ENCODE measurements around the gene MINDY3. TPM values are rescaled to one million over a fixed set of nuclear protein-coding genes. Genes with fewer than 3 reads are reported as not detected.
A peak's percentile ranks its signal among the peaks of the same experiment; 100 is the strongest.

Gene MINDY3
- total RNA-seq, 2 donors from 2014 or later, result 19.0 to 20.6 TPM

DNA sequence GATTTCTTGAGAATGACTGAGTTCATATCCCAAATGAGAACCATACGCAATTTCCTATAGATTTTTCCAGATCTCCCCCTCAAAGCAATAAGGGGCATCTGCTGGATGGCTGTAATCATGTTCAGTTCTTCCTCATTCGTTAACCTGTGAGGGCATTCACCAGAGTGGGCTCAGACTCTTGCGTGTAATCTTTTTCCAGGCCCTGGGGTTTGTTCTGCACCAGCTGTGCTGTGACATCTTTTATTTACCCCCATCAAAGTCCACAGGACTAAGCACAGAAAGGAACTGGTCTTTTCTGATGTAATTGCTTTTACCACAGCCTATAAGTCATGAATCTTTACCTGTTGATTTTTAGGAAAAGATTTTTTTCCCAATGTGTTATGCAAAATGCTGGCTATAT lies 112.7 kb downstream of the MINDY3 start:
- no peak for DNase-seq
- Mint-ChIP-seq H3K4me1 (peaks cover 11% of the 10 kb centered on the region), H3K27me3 (ENCODE audit: insufficient read depth) (no peaks in the 10 kb centered on the region), H3K36me3 (ENCODE audit: low read depth) (no peaks in the 10 kb centered on the region), H3K9me3 (no peaks in the 10 kb centered on the region), H3K4me3 (no peak overlapping the region), H3K27ac (no peak overlapping the region)
- no peak overlapping the region for H3K27ac ChIP-seq (ENCODE audit: low read depth, low read length)
- peaks cover 3% of the 10 kb centered on the region for H3K4me1 ChIP-seq (ENCODE audit: control insufficient read depth, insufficient read depth, low read length)
- no peak overlapping the region for H3K4me3 ChIP-seq (ENCODE audit: low read length)
- no peaks in the 10 kb centered on the region for H3K27me3 ChIP-seq (ENCODE audit: control insufficient read depth, insufficient read depth, low read length, poor library complexity, severe bottlenecking)
- H3K9me3 ChIP-seq (ENCODE audit: control insufficient read depth, low read length), result no peaks in the 10 kb centered on the region
- WGBS, 2 experiments (ENCODE audit: insufficient coverage in 1 of 2, insufficient read length in 1 of 2), result 95 to 100% methylated on average over 2 to 3 of the region's 3 CpGs
- no peak overlapping the region for H3K9ac ChIP-seq (ENCODE audit: extremely low read depth, low read length, poor library complexity, severe bottlenecking)
- TF ChIP-seq, protein P1, sequence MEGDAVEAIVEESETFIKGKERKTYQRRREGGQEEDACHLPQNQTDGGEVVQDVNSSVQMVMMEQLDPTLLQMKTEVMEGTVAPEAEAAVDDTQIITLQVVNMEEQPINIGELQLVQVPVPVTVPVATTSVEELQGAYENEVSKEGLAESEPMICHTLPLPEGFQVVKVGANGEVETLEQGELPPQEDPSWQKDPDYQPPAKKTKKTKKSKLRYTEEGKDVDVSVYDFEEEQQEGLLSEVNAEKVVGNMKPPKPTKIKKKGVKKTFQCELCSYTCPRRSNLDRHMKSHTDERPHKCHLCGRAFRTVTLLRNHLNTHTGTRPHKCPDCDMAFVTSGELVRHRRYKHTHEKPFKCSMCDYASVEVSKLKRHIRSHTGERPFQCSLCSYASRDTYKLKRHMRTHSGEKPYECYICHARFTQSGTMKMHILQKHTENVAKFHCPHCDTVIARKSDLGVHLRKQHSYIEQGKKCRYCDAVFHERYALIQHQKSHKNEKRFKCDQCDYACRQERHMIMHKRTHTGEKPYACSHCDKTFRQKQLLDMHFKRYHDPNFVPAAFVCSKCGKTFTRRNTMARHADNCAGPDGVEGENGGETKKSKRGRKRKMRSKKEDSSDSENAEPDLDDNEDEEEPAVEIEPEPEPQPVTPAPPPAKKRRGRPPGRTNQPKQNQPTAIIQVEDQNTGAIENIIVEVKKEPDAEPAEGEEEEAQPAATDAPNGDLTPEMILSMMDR (conservative IDR thresholded peaks at IDR 0.05), result no peak
- no peaks in the 10 kb centered on the region for H3K36me3 ChIP-seq (ENCODE audit: control insufficient read depth, insufficient read depth, low read length)

DNA sequence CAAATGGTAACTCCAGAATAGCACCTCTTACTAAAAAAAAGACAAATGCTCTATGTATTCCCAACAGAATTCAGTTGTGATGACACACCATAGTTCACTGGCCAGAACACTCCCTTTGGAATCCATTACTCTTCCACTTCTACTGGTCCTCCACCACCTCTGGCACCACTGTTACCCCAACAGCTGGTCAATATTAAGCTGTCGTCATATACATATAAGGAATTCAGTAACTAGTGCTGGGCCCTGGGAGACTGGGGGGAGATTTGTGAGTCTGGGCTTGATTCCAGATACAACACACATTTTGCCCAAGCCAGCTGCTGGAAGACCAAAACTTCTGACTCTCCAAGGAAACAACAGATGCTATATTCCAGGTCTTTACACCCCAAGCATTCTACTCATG lies 114.6 kb downstream of the MINDY3 start:
- no peak overlapping the region for H3K27ac Mint-ChIP-seq
- Histone ChIP-seq H3K9me3 (ENCODE audit: control insufficient read depth, low read length) (no peaks in the 10 kb centered on the region), H3K4me1 (ENCODE audit: control insufficient read depth, insufficient read depth, low read length) (peaks cover 3% of the 10 kb centered on the region), H3K9ac (ENCODE audit: extremely low read depth, low read length, poor library complexity, severe bottlenecking) (no peak overlapping the region), H3K27ac (ENCODE audit: low read depth, low read length) (no peak overlapping the region), H3K27me3 (ENCODE audit: control insufficient read depth, insufficient read depth, low read length, poor library complexity, severe bottlenecking) (no peaks in the 10 kb centered on the region), H3K4me3 (ENCODE audit: low read length) (no peak overlapping the region), H3K36me3 (ENCODE audit: control insufficient read depth, insufficient read depth, low read length) (no peaks in the 10 kb centered on the region)
- TF ChIP-seq, protein P1 (conservative IDR thresholded peaks at IDR 0.05), result no peak
- no peak for DNase-seq
- H3K4me3 Mint-ChIP-seq, result no peak overlapping the region
- no peaks in the 10 kb centered on the region for H3K9me3 Mint-ChIP-seq
- 78% methylated on average over 1 of the region's 1 CpG; no CpG with 5 or more reads in 1 of the 2 experiments for WGBS, 2 experiments (ENCODE audit: insufficient coverage in 1 of 2, insufficient read length in 1 of 2)
- H3K4me1 Mint-ChIP-seq, result peaks cover 11% of the 10 kb centered on the region
- H3K36me3 Mint-ChIP-seq (ENCODE audit: low read depth), result no peaks in the 10 kb centered on the region
- no peaks in the 10 kb centered on the region for H3K27me3 Mint-ChIP-seq (ENCODE audit: insufficient read depth)

DNA sequence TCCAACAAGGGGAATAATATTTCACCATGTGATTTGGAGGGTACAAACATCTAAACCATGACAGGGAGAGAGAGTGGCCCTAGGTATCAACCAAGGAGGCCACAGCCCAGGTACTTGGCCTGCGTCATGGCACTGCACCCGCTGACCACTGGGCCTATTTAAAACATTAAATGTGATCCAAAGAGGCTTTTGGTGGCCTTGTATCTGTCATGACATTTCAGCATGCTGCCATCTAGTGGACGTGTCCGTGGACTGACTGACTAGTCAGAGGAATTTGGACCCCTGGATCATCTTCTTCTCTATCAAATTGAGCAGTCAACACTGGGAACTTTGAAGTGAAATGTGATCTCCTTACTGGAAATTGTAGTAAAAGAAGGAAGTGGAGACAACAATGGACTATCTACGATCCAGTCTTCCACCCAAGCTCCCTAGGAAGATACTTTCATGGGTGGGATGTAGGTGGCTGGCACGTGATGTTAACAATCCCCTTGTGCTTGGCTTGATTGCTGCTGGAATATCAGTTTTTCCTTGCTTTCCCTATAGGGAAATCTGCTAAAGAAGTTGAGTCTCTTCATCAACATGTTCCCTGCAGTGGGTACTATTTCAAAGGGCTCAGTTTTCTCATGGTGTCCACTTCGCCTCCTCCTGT lies 116.0 kb downstream of the MINDY3 start:
- H3K27ac Mint-ChIP-seq, result no peak overlapping the region
- Histone ChIP-seq H3K4me1 (ENCODE audit: control insufficient read depth, insufficient read depth, low read length) (peaks cover 3% of the 10 kb centered on the region), H3K27ac (ENCODE audit: low read depth, low read length) (no peak overlapping the region), H3K9ac (ENCODE audit: extremely low read depth, low read length, poor library complexity, severe bottlenecking) (no peak overlapping the region), H3K4me3 (ENCODE audit: low read length) (no peak overlapping the region), H3K36me3 (ENCODE audit: control insufficient read depth, insufficient read depth, low read length) (no peaks in the 10 kb centered on the region), H3K27me3 (ENCODE audit: control insufficient read depth, insufficient read depth, low read length, poor library complexity, severe bottlenecking) (no peaks in the 10 kb centered on the region), H3K9me3 (ENCODE audit: control insufficient read depth, low read length) (no peaks in the 10 kb centered on the region)
- H3K36me3 Mint-ChIP-seq (ENCODE audit: low read depth), result no peaks in the 10 kb centered on the region
- peaks cover 11% of the 10 kb centered on the region for H3K4me1 Mint-ChIP-seq
- peak; percentile 91 for DNase-seq
- no peaks in the 10 kb centered on the region for H3K27me3 Mint-ChIP-seq (ENCODE audit: insufficient read depth)
- no peaks in the 10 kb centered on the region for H3K9me3 Mint-ChIP-seq
- no peak overlapping the region for H3K4me3 Mint-ChIP-seq
- 43 to 47% methylated on average over 6 to 7 of the region's 7 CpGs for WGBS, 2 experiments (ENCODE audit: insufficient coverage in 1 of 2, insufficient read length in 1 of 2)
- TF ChIP-seq, protein P1 (conservative IDR thresholded peaks at IDR 0.05), result peak; percentile 90

All from endodermal cell (in vitro differentiated cells).